Ammon's horn (tissue), 1 donor: ENCODE measurements around the gene MED8.

Source experiments
- DNase-seq: peaks from one replicate; pipeline ENCODE4 v3.0.0-alpha.2; 2016; ENCODE audit warnings: low spot score

The MED8 gene

GRCh38 chr1:43389326-43390313, at the start of gene MED8, which contains the start of gene SZT2:
MED8 (minus strand) TSS chr1:43389800; CDS start chr1:43389764, 36 bp downstream.
SZT2 (plus strand) TSS chr1:43389899; CDS start chr1:43389969, 70 bp downstream.
- DNase-seq = peak; percentile 94

- no peak for DNase-seq
These were observed 49.5 kb upstream of the MED8 start for GRCh38 chr1:43438953-43439581.

- no peak for DNase-seq
These were observed 49.0 kb upstream of the MED8 start for GRCh38 chr1:43438576-43438952.

- no peak for DNase-seq
These were observed 48.4 kb upstream of the MED8 start for GRCh38 chr1:43438006-43438405.

GRCh38 chr1:43437031-43437973, 47.7 kb upstream of the MED8 start:
- no peak for DNase-seq

- DNase-seq = no peak
These were observed 46.8 kb upstream of the MED8 start for GRCh38 chr1:43436371-43436770.

GRCh38 chr1:43435146-43436145, 45.8 kb upstream of the MED8 start:
- peak; percentile 43 for DNase-seq

GRCh38 chr1:43434256-43434655, 44.7 kb upstream of the MED8 start:
- DNase-seq = no peak

- DNase-seq = no peak
These were observed 43.3 kb upstream of the MED8 start for GRCh38 chr1:43432907-43433306.

GRCh38 chr1:43432171-43432860, 42.7 kb upstream of the MED8 start:
- no peak for DNase-seq

- DNase-seq = no peak
These were observed 42.1 kb upstream of the MED8 start for GRCh38 chr1:43431676-43432075.

GRCh38 chr1:43430831-43431230, 41.2 kb upstream of the MED8 start:
- no peak for DNase-seq

GRCh38 chr1:43427941-43428340, 38.3 kb upstream of the MED8 start:
- no peak for DNase-seq

GRCh38 chr1:43427524-43427923, 37.9 kb upstream of the MED8 start:
- DNase-seq = no peak

GRCh38 chr1:43426221-43426620, 36.6 kb upstream of the MED8 start:
- DNase-seq = no peak

- DNase-seq = no peak
These were observed 35.4 kb upstream of the MED8 start for GRCh38 chr1:43425045-43425444.

GRCh38 chr1:43423672-43424550, 34.3 kb upstream of the MED8 start:
- DNase-seq = no peak

GRCh38 chr1:43422995-43423671, 33.5 kb upstream of the MED8 start:
- DNase-seq = no peak
